Endothelial cell of umbilical vein (primary cell): ENCODE data around the gene PTPN5. TPM values are rescaled to one million over a fixed set of nuclear protein-coding genes. Genes with fewer than 3 reads are reported as not detected.

Experiments
- BruUV-seq: library from RNA; stranded (reverse); fragments of 400-500 nt; replicated peaks from 2 replicates; lab custom pipeline; 2021; lab: Mats Ljungman, UMichigan
- CTCF ChIA-PET: fragments of 300-600, 350-600 bp; sonication (Branson Sonifier 250); formaldehyde crosslinking; loops from one replicate; lab custom pipeline; 2021; ENCODE audit warnings: antibody characterized with exemption, inconsistent platforms; lab: Charles Lee
- POLR2A ChIA-PET: fragments of 300-600, 350-600 bp; sonication (Branson Sonifier 250); formaldehyde crosslinking; loops from one replicate; lab custom pipeline; 2021; ENCODE audit warnings: antibody characterized with exemption, inconsistent platforms; lab: Charles Lee
- DNase-seq: peaks from one replicate; pipeline ENCODE4 v3.0.0-alpha.2; 2011; ENCODE audit warnings: low read depth, low spot score
- FAIRE-seq: peaks from 2 replicates; lab custom pipeline; 2011; peaks lifted over from hg19 to GRCh38; lab: Jason Lieb, UNC
- H2AFZ ChIP-seq: 2 replicates; pipeline ENCODE4 v1.6.0; 2012; ENCODE audit warnings: low read depth, low read length, control low read depth, inconsistent platforms
- H3K27ac ChIP-seq: 2 replicates; pipeline ENCODE4 v1.5.1; 2011; ENCODE audit warnings: low read depth, mild to moderate bottlenecking, control low read depth, low read length, moderate library complexity; ENCODE audit not compliant: insufficient read depth
- H3K27me3 ChIP-seq, 2 experiments: 2 replicates each; pipeline versions ENCODE4 v1.6.0 to v1.6.1; 2011; ENCODE audit warnings: low read length in 2 of 2, mixed read lengths in 1 of 2; ENCODE audit not compliant: control insufficient read depth in 2 of 2, insufficient read depth in 2 of 2
- H3K36me3 ChIP-seq, 2 experiments: 2 replicates in 1 of 2; 3 replicates in 1 of 2; pipeline ENCODE4 v1.5.1; 2011; ENCODE audit warnings: low read length in 2 of 2, mild to moderate bottlenecking in 1 of 2, moderate library complexity in 1 of 2; ENCODE audit not compliant: control insufficient read depth in 2 of 2, insufficient read depth in 2 of 2; ENCODE audit errors: extremely low read depth in 1 of 2
- H3K4me1 ChIP-seq: 3 replicates; pipeline ENCODE4 v1.5.1; 2011; ENCODE audit warnings: mild to moderate bottlenecking, low read length; ENCODE audit not compliant: control insufficient read depth, insufficient read depth; ENCODE audit errors: extremely low read depth
- H3K4me2 ChIP-seq: 2 replicates; pipeline ENCODE4 v1.6.1; 2011; ENCODE audit warnings: low read length, control low read depth, mixed read lengths; ENCODE audit not compliant: insufficient read depth
- H3K4me3 ChIP-seq, 3 experiments: fragments of 200-600 bp in 1 of 3; sonication (generic), shearing (Covaris generic) in 1 of 3; replicated peaks in 1 of 3; 2 replicates each; pipeline ENCODE4 v1.5.1; 2011 to 2016; ENCODE audit warnings: control low read depth in 3 of 3, low read length in 3 of 3, mild to moderate bottlenecking in 2 of 3, inconsistent platforms in 1 of 3, low read depth in 1 of 3, moderate library complexity in 1 of 3; ENCODE audit not compliant: insufficient read depth in 1 of 3
- H3K79me2 ChIP-seq: 2 replicates; pipeline ENCODE4 v1.6.0; 2012; ENCODE audit warnings: low read length, inconsistent platforms; ENCODE audit not compliant: control insufficient read depth, insufficient read depth
- H3K9ac ChIP-seq: replicated peaks from 2 replicates; pipeline ENCODE3; 2011; ENCODE audit warnings: low read length, control low read depth; ENCODE audit not compliant: insufficient read depth; ENCODE audit errors: extremely low read depth
- H3K9me1 ChIP-seq: replicated peaks from 3 replicates; pipeline ENCODE4 v1.6.0; 2011; ENCODE audit warnings: mild to moderate bottlenecking, low read length; ENCODE audit not compliant: control insufficient read depth, insufficient read depth; ENCODE audit errors: extremely low read depth
- H3K9me3 ChIP-seq: replicated peaks from 2 replicates; pipeline ENCODE4 v1.5.1; 2012; ENCODE audit warnings: low read length, inconsistent platforms; ENCODE audit not compliant: control insufficient read depth, insufficient read depth
- H4K20me1 ChIP-seq: replicated peaks from 2 replicates; pipeline ENCODE3; 2011; ENCODE audit warnings: mild to moderate bottlenecking, low read length; ENCODE audit not compliant: control insufficient read depth, insufficient read depth; ENCODE audit errors: extremely low read depth
- CTCF ChIP-seq, 2 donors: IDR thresholded peaks; 1 replicate in 1 of 2; 2 replicates in 1 of 2; pipeline ENCODE4 v1.5.1; 2011; ENCODE audit warnings: low read length in 2 of 2, mild to moderate bottlenecking in 2 of 2, moderate library complexity in 2 of 2, control low read depth in 1 of 2, inconsistent platforms in 1 of 2, low read depth in 1 of 2; ENCODE audit not compliant: insufficient read depth in 1 of 2; ENCODE audit errors: extremely low read depth in 1 of 2
- EZH2 ChIP-seq: IDR thresholded peaks from 2 replicates; pipeline ENCODE4 v1.6.1; 2012; ENCODE audit warnings: borderline replicate concordance, low read depth, mild to moderate bottlenecking, moderate library complexity, low read length, inconsistent platforms; ENCODE audit not compliant: severe bottlenecking
- FOS ChIP-seq: IDR thresholded peaks from 2 replicates; pipeline ENCODE4 v1.6.1; 2011; ENCODE audit warnings: mild to moderate bottlenecking, low read length, moderate library complexity, borderline replicate concordance; ENCODE audit not compliant: insufficient read depth
- GATA2 ChIP-seq: IDR thresholded peaks from 2 replicates; pipeline ENCODE4 v1.7.0; 2011; ENCODE audit warnings: low read depth, mild to moderate bottlenecking, moderate library complexity, mixed read lengths, low read length; ENCODE audit not compliant: insufficient read length, insufficient read depth
- JUN ChIP-seq: IDR thresholded peaks from 2 replicates; pipeline ENCODE4 v1.6.1; 2011; ENCODE audit warnings: borderline replicate concordance, low read depth; ENCODE audit not compliant: insufficient read length, insufficient read depth
- MAX ChIP-seq: IDR thresholded peaks from 2 replicates; pipeline ENCODE4 v1.6.1; 2011; ENCODE audit not compliant: insufficient read depth, insufficient read length
- MYC ChIP-seq: IDR thresholded peaks from one replicate; pipeline ENCODE4 v1.6.1; 2011; ENCODE audit warnings: mild to moderate bottlenecking, low read depth, low read length
- POLR2A ChIP-seq: IDR thresholded peaks from 2 replicates; pipeline ENCODE4 v1.6.1; 2012; ENCODE audit warnings: low read depth, mild to moderate bottlenecking, control low read depth, low read length
- POLR2AphosphoS5 ChIP-seq: IDR thresholded peaks from 2 replicates; pipeline ENCODE4 v1.6.1; 2012; ENCODE audit warnings: low read depth, mild to moderate bottlenecking, control low read depth, low read length, moderate library complexity; ENCODE audit not compliant: insufficient read depth
- dilution Hi-C: fragments of 300-500 bp; cut with MboI; formaldehyde crosslinking; loops from one replicate; pipeline ENCODE4 v1.15.0; 2019; ENCODE audit warnings: low sequenced_read_pairs; ENCODE audit not compliant: extremely low pct_ligation_motif_present
- intact Hi-C: fragments of 100-400 bp; cut with micrococcal nuclease; formaldehyde crosslinking; loops from one replicate; pipeline ENCODE4 v1.10.0; 2022
- polyA plus RNA-seq, 4 experiments: library from polyadenylated mRNA; depleted of rRNA in 3 of 4; stranded (reverse) in 3 of 4; unstranded in 1 of 4; fragments of >200 nt; gene quantifications; 2 replicates each; pipeline versions ENCODE4 v1.2.1 to v1.2.3, GENCODE V29; 2011 to 2012; ENCODE audit warnings: missing spikeins in 1 of 4
- total RNA-seq: library from RNA; stranded (reverse); gene quantifications from 2 replicates; pipeline ENCODE4 v1.2.3, GENCODE V29; 2021

Gene PTPN5
- total and polyA plus RNA-seq, 2 donors (not counting 3 experiments of a cell fraction or from before 2014, with no cell fraction given), result not detected

DNA sequence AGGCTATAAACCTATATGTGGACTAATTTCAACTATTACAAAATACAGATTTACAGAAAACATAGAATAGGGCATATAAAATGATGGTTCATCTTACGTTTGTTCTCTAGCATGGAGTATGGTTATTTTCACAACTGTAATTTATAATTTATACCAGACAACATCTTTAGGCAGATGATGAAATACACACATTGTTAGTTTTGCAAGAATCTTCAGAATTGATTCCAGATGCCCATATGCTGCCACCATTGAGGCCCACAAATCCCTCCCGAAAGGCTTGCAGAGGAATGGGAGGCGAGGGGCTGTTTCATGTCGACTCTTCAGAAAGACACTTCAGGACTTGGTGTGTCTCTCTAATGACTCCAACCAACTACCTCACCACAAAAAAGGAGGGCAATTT lies 6.2 kb downstream of the PTPN5 start:
- no peak overlapping the region for H2AFZ ChIP-seq
- no peaks in the 10 kb centered on the region for H4K20me1 ChIP-seq
- no peak for DNase-seq
- no peak overlapping the region for H3K4me3 ChIP-seq
- no peaks in the 10 kb centered on the region for H3K9me3 ChIP-seq
- intact Hi-C loops, result no loop called here
- FAIRE-seq, result no peak
- H3K27ac ChIP-seq, result no peak overlapping the region
- TF ChIP-seq FOS (no peak), POLR2A (no peak), JUN (no peak), GATA2 (no peak), CTCF (IDR thresholded peaks at IDR 0.05; ENCODE audit: extremely low read depth in 1 of 2, insufficient read depth in 1 of 2, low read depth in 1 of 2, low read length in 2 of 2) (no peak), MAX (no peak), MYC (no peak), POLR2AphosphoS5 (no peak), EZH2 (no peak)
- peaks cover 13 to 20% of the 10 kb centered on the region in 2 experiments for H3K27me3 ChIP-seq
- no peaks in the 10 kb centered on the region for H3K36me3 ChIP-seq
- BruUV-seq, result no TSS peak
- POLR2A ChIA-PET, result no interaction called here
- H3K9me1 ChIP-seq, result no peaks in the 10 kb centered on the region
- H3K79me2 ChIP-seq, result no peaks in the 10 kb centered on the region
- H3K4me2 ChIP-seq, result no peak overlapping the region
- no peaks in the 10 kb centered on the region for H3K4me1 ChIP-seq
- CTCF ChIA-PET, result no interaction called here
- dilution Hi-C loops, result no loop called here
- no peak overlapping the region for H3K9ac ChIP-seq
